ENCODE data around the gene RASGRP4.

The RASGRP4 gene

DNA sequence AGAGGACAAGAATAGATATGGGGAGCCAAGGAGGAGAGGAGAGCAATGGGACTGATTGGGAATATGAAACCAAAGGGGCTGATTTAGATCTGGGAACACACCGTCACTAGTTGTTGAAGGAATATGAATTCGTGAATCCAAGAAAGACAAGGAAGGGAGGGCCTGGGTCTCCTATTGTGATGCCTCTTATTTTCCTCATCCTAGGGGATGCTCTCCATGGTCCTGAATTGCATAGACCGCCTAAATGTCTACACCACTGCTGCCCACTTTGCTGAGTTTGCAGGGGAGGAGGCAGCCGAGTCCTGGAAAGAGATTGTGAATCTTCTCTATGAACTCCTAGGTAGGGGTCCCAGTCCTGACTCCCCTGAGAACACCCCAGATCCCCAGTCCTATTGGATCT, 29.0 kb upstream of the RASGRP4 start:
- TF ChIP-seq REST (IDR thresholded peaks at IDR 0.05; ENCODE audit: insufficient replicate concordance, low read depth) = peak; percentile 96
- TF ChIP-seq POLR2AphosphoS5 (IDR thresholded peaks at IDR 0.05; ENCODE audit: low read depth) = no peak
- no peak for DNase-seq (ENCODE audit: low read depth in 1 of 2, low spot score in 1 of 2)

GRCh38 chr19:38453596-38453995, 27.6 kb upstream of the RASGRP4 start:
- no peak for DNase-seq (ENCODE audit: low read depth in 1 of 2, low spot score in 1 of 2)
- Histone ChIP-seq H3K27me3 (ENCODE audit: insufficient read depth, poor library complexity, severe bottlenecking) (no peaks in the 10 kb centered on the region), H3K4me3 (replicated peaks; ENCODE audit: insufficient read depth, low read length) (no peak overlapping the region), H3K27ac (replicated peaks) (no peak overlapping the region)
- TF ChIP-seq CTCF (IDR thresholded peaks at IDR 0.05; ENCODE audit: insufficient read depth, low read length) = no peak

More for the DNA sequence above, 29.0 kb upstream of the RASGRP4 start:
- H3K4me3 ChIP-seq (replicated peaks; ENCODE audit: insufficient read depth, low read length) = no peak overlapping the region
- H3K27ac ChIP-seq (replicated peaks) = no peak overlapping the region
- no peaks in the 10 kb centered on the region for H3K27me3 ChIP-seq (ENCODE audit: insufficient read depth, poor library complexity, severe bottlenecking)

DNA sequence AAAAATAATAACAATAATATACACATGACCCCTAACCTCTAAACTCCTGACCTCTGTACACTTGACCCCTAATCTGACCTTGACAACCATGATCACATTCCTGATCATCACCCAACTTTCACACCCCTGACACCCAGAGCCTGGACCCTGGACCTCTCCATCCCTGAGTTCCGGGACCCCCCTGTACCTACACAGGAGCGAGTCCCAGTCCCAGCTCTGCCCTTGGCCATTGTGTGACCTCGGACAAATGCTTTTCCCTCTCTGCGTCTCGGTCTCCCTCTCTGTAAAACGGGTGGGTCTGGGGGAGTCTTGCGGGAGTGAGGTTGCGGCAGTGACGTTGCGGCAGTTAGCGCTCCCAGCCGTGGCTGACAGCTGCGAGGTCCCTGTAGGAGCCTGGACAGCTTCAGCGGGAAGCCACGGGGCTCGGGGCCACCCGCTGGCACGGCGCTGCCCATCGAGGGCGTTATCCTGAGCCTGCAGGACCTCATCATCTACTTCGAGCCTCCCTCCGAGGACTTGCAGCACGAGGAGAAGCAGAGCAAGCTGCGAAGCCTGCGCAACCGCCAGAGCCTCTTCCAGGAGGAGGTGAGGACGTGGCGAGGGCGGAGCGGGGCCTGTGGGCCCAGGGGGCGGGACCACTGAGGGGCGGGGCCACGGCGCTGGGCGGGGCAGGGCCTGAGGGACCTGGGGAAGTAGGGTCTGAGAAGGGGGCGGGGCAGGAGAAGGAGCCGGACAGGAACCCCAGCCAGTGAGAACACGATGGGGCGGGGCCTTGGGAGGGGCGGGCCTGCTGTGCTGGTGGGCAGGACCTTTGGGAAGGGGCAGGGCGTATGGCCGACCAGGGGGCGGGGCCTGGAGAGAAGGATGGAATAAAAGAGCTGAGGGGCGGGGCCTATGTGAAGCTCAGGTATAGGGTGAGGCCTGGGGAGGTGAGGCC, 26.7 kb upstream of the RASGRP4 start:
- DNase-seq (ENCODE audit: low read depth in 1 of 2, low spot score in 1 of 2) = peak in 1 of 2 experiments; percentile 1
- H3K27ac ChIP-seq (replicated peaks) = no peak overlapping the region
- TF ChIP-seq SPI1 (IDR thresholded peaks at IDR 0.05; ENCODE audit: borderline replicate concordance, low read depth) (no peak), POLR2AphosphoS5 (IDR thresholded peaks at IDR 0.05; ENCODE audit: low read depth) (no peak), GABPA (IDR thresholded peaks at IDR 0.05; ENCODE audit: low read depth) (no peak), CTCF (IDR thresholded peaks at IDR 0.05; ENCODE audit: insufficient read depth, low read length) (no peak), REST (IDR thresholded peaks at IDR 0.05; ENCODE audit: insufficient replicate concordance, low read depth) (no peak)
- H3K4me3 ChIP-seq (replicated peaks; ENCODE audit: insufficient read depth, low read length) = no peak overlapping the region
- no peaks in the 10 kb centered on the region for H3K27me3 ChIP-seq (ENCODE audit: insufficient read depth, poor library complexity, severe bottlenecking)

DNA sequence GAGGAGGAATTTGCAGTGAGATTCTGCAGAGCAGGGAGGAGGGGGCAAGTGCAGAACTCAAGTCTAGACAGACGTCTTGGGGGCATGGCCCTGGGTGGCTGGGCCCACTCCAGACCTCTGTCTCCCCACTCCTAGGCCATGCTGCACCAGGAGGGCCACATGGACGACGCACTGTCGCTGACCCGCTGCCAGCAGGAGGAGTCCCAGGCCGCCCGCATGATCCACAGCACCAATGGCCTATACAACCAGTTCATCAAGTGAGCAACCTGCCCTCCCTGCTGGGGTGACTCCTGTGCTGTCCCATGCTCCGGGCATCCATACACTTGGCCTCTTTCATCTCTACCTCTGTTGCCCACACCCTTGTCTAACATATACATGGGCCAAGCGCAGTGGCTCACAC, 25.6 kb upstream of the RASGRP4 start:
- H3K27me3 ChIP-seq (ENCODE audit: insufficient read depth, poor library complexity, severe bottlenecking) = no peaks in the 10 kb centered on the region
- no peak overlapping the region for H3K27ac ChIP-seq (replicated peaks)
- DNase-seq (ENCODE audit: low read depth in 1 of 2, low spot score in 1 of 2) = no peak
- TF ChIP-seq CTCF (IDR thresholded peaks at IDR 0.05; ENCODE audit: insufficient read depth, low read length) (no peak), POLR2AphosphoS5 (IDR thresholded peaks at IDR 0.05; ENCODE audit: low read depth) (no peak), REST (IDR thresholded peaks at IDR 0.05; ENCODE audit: insufficient replicate concordance, low read depth) (no peak), SPI1 (IDR thresholded peaks at IDR 0.05; ENCODE audit: borderline replicate concordance, low read depth) (no peak), GABPA (IDR thresholded peaks at IDR 0.05; ENCODE audit: low read depth) (no peak)
- no peak overlapping the region for H3K4me3 ChIP-seq (replicated peaks; ENCODE audit: insufficient read depth, low read length)
